K562 (cell line): ENCODE measurements around the gene DHX58. TPM values are rescaled to one million over a fixed set of nuclear protein-coding genes. Genes with fewer than 3 reads are reported as not detected.

ENCODE experiments used
- DPF2 ChIP-seq: fragments of 450-650 bp; IDR thresholded peaks from 2 replicates; pipeline ENCODE4 v1.6.1; 2016
- EGR1 ChIP-seq: fragments of 450-650 bp; conservative IDR thresholded peaks from 2 replicates; pipeline ENCODE4 v1.6.1; 2017; ENCODE audit warnings: mild to moderate bottlenecking
- RREB1 ChIP-seq: fragments of 250-450 bp; sonication (Bioruptor Pico); IDR thresholded peaks from 2 replicates; pipeline ENCODE4 v1.4.0; 2020
- SP1 ChIP-seq: sonication (generic); formaldehyde crosslinking; IDR thresholded peaks from 2 replicates; pipeline ENCODE4 v1.8.1; 2022; ENCODE audit warnings: mild to moderate bottlenecking, missing genetic modification reagents
- TFAP4 ChIP-seq: sonication (generic); formaldehyde crosslinking; IDR thresholded peaks from 2 replicates; pipeline ENCODE4 v1.8.0; 2022; ENCODE audit warnings: missing genetic modification reagents, mild to moderate bottlenecking, moderate library complexity, borderline replicate concordance
- polyA plus RNA-seq, 8 experiments: library from polyadenylated mRNA; depleted of rRNA in 4 of 8; stranded (reverse) in 5 of 8; unstranded in 3 of 8; fragments of >200 nt; fragmentation: Nextera tagmentation in 2 of 8; fragmentation: Illumina TruSeq in 1 of 8; extraction: Ambion mirVana in 2 of 8; extraction: Trizol in 1 of 8; gene quantifications; 2 replicates each; pipeline versions ENCODE4 v1.2.1 to v1.2.3, GENCODE V29; 2011 to 2014; ENCODE audit warnings: inconsistent platforms in 1 of 8, missing spikeins in 1 of 8
- total RNA-seq, 7 experiments: library from RNA; depleted of rRNA in 6 of 7; stranded (reverse); fragments of >200 nt in 6 of 7; fragmentation: Illumina TruSeq in 2 of 7; extraction: Trizol in 2 of 7; gene quantifications; 2 replicates each; pipeline versions ENCODE4 v1.2.1 to v1.2.3, GENCODE V29; 2011 to 2021; ENCODE audit warnings: low replicate concordance in 1 of 7

The DHX58 gene
- total and polyA plus RNA-seq, 9 of the 15 experiments (the other 6 are each of a cell fraction or from before 2014, with no cell fraction given) = 0.15 to 3.0 (median 1.4) TPM

GRCh38 chr17:42090964-42091790 is 21.3 kb downstream of the DHX58 start (continued):
- TF ChIP-seq TFAP4 (CRISPR knock-in tag) (peak; percentile 33; the same call in 1 of the 2 replicates), RREB1 (0 out of 2 replicates have a peak, but pooled peaks have one; percentile 13), SP1 (CRISPR knock-in tag) (peak; percentile 39; the same call in 1 of the 2 replicates), EGR1 (peak; percentile 52), DPF2 (peak; percentile 29; the same call in 1 of the 2 replicates)
- TF ChIP-seq, all 486 proteins: peak for 23
